HepG2 (cell line): ENCODE measurements around the gene DNAAF1.

Experiments used
- AKNA ChIP-seq: sonication (generic); formaldehyde crosslinking; IDR thresholded peaks from 2 replicates; pipeline ENCODE4 v1.4.0; 2020; ENCODE audit warnings: missing genetic modification reagents, borderline replicate concordance
- CTCF ChIP-seq: sonication (generic); formaldehyde crosslinking; IDR thresholded peaks from 2 replicates; pipeline ENCODE4 v1.5.0; 2020; ENCODE audit warnings: mild to moderate bottlenecking, missing genetic modification reagents, moderate library complexity
- EP300 ChIP-seq, 3 experiments: sonication (generic) in 1 of 3; formaldehyde crosslinking in 1 of 3; IDR thresholded peaks; 2 replicates each; pipeline versions ENCODE4 v1.5.1 to v1.6.1; 2011 to 2020; ENCODE audit warnings: low read depth in 2 of 3, low read length in 2 of 3, borderline replicate concordance in 1 of 3, improper control_type of control experiment in 1 of 3, mild to moderate bottlenecking in 1 of 3, missing genetic modification reagents in 1 of 3, moderate library complexity in 1 of 3
- MYNN ChIP-seq: sonication (generic); formaldehyde crosslinking; IDR thresholded peaks from 2 replicates; pipeline ENCODE4 v1.4.0; 2020; ENCODE audit warnings: mild to moderate bottlenecking, low read depth, missing genetic modification reagents
- PBX3 ChIP-seq: sonication (generic); formaldehyde crosslinking; IDR thresholded peaks from 2 replicates; pipeline ENCODE4 v1.8.1; 2023; ENCODE audit warnings: missing genetic modification reagents, inconsistent platforms, borderline replicate concordance
- SIN3B ChIP-seq: fragments of 150-350 bp; IDR thresholded peaks from 2 replicates; pipeline ENCODE4 v1.6.1; 2014; ENCODE audit warnings: low read length
- SIX4 ChIP-seq: sonication (generic); formaldehyde crosslinking; IDR thresholded peaks from 2 replicates; pipeline ENCODE4 v1.4.0; 2020; ENCODE audit warnings: missing genetic modification reagents
- ZFP90 ChIP-seq: sonication (generic); formaldehyde crosslinking; IDR thresholded peaks from 2 replicates; pipeline ENCODE4 v1.8.0; 2022; ENCODE audit warnings: missing genetic modification reagents, mild to moderate bottlenecking, inconsistent platforms, borderline replicate concordance
- ZFX ChIP-seq: sonication (generic); formaldehyde crosslinking; IDR thresholded peaks from 2 replicates; pipeline ENCODE4 v1.4.0; 2020; ENCODE audit warnings: mild to moderate bottlenecking, low read depth, missing genetic modification reagents, moderate library complexity

- no peak for TF ChIP-seq AKNA
- TF ChIP-seq CTCF (CRISPR knock-in tag): no peak
- TF ChIP-seq SIN3B: no peak
- no peak for TF ChIP-seq SIX4 (CRISPR knock-in tag)
- no peak for TF ChIP-seq MYNN (CRISPR knock-in tag)
- no peak for TF ChIP-seq ZFP90 (CRISPR knock-in tag)
- no peak for TF ChIP-seq ZFX
- no peak for TF ChIP-seq PBX3 (CRISPR knock-in tag)
- TF ChIP-seq EP300 (IDR thresholded peaks at IDR 0.05; ENCODE audit: low read depth in 2 of 2, low read length in 2 of 2): no peak
- TF ChIP-seq EP300 (CRISPR knock-in tag; IDR thresholded peaks at IDR 0.05; ENCODE audit: borderline replicate concordance): no peak
Measured at GRCh38 chr16:84174396-84174795, 29.3 kb downstream of the DNAAF1 start.
